Left forelimb (tissue), 1 donor: Measurements from ENCODE around the gene MFSD6L.

Experiments used
- DNase-seq: peaks from one replicate; pipeline ENCODE4 v3.0.0-alpha.2; 2018; ENCODE audit warnings: low spot score

Gene MFSD6L

DNA sequence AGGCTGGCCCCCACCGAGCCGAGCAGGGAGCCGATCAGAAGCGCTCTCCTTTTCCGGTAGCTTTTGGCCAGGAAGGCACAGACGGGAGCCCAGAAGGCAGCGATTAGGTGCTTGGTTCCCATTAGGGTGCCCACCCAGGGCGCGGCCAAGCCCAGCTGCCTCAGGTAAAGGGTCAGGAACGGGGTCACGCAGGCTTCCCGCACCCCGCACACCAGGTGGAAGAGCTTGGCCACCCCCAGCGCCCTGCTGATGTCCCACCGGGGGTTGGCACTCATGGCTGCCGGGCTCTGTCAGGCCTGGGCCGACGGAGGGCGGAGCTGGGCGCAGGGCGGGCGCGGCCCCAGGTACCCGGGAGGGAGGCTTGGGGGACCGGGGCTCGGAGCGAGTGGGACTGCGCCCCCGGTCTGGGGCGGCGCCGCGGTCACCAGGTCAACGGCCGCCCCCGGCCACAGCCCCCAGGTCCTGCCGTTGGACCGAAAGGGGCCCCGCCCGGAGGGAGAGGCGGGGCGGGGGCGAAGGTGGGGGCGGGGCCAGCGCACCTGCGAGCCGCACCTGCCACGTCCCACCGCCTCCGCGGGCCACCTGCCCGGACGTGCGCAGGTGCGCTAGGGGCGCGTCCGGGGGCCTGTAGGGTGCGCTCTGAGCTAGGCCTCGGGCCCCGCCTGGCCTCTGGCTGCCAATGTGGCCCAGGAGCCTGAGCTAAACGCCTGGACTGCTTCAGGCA, at the start of gene MFSD6L:
Gene MFSD6L (minus strand): TSS at position 520 of the 724 bp plus-strand sequence. CDS start 245 bp downstream, at position 275.
- no peak for DNase-seq

DNA sequence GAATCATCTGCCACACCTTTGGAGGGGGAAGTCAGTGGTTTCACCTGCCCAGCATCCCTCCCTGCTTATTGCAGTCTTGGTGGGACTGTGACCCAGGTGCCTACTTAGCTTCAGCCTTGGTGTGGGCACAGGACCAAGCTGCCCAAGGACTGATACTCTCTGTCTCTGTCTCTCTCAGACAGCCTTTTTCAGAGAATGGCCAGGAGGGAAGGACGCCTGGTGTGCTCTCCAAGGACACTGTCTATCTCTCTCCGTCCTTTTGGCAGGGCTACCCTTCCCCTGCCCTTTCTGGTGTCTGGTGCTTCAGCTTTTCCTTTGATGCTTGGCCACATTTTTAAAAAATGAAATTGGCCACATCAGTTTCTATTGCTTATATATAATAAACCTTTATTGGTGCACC, 48.7 kb upstream of the MFSD6L start:
- no peak for DNase-seq

GRCh38 chr17:8846768-8847211, 47.6 kb upstream of the MFSD6L start:
- no peak for DNase-seq

DNA sequence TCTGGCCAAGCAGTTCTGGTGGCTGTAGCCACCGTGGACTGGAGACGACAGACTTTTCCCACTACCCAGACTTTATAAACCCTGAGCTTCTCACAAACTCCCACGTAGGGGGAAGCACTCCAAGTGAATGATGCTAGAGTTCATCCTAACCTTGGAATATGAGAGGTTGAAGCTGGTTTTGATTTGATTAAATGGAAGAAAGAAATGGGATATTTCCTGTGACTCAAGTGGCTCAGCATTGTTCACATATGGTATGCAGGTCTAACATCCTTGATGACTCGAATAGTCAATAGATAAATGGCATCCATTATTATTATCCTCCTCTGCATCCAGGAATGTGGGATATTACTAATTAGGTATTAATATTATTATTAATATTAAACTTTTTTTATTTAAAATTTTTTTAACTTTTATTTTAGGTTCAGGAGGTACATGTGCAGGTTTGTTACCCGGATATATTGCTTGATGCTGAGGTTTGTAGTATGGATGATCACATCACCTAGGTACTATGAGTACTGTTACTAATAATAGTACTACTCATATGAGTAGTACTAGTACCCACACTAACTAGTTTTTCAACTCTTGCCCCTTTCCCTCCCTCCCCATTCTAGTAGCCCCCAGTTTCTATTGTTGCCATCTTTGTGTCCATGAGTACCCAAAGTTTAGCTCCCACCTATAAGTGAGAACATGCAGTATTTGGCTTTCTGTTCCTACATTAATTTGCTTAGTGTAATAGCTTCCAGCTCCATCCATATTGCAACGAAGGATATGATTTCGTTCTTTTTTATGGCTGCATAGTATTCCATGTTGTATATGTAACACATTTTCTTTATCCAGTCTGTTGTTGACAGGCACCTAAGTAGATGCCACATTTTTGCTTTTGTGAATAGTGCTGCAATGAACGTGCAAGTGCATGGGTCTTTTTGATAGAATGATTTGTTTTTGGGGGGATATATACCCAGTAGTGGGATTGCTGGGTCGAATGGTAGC, 45.4 kb upstream of the MFSD6L start:
- DNase-seq: no peak

DNA sequence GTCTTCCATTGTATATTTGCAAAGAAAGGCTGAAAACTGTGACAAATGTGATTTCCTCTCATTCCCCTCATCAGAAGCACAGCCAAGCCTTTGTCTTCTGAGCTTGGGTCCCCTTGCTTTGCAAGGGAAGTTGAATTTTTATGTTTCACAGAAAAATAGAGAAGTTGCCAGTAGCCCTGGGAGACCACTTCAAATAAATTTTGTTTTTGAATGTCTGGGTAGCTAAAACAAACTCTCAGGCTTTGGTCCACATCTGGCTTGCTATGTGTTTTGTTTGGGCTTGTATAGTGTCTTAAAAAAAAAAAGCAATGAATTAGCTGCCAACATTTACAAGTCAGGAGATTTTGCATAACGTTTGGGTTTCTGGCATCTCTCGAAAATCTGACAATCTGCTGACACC, 44.2 kb upstream of the MFSD6L start:
- DNase-seq: no peak

- DNase-seq: no peak
These were observed 42.7 kb upstream of the MFSD6L start for GRCh38 chr17:8841844-8842243.

GRCh38 chr17:8839410-8839935, 40.3 kb upstream of the MFSD6L start:
- no peak for DNase-seq

GRCh38 chr17:8838551-8839095, 39.5 kb upstream of the MFSD6L start:
- DNase-seq: no peak

DNA sequence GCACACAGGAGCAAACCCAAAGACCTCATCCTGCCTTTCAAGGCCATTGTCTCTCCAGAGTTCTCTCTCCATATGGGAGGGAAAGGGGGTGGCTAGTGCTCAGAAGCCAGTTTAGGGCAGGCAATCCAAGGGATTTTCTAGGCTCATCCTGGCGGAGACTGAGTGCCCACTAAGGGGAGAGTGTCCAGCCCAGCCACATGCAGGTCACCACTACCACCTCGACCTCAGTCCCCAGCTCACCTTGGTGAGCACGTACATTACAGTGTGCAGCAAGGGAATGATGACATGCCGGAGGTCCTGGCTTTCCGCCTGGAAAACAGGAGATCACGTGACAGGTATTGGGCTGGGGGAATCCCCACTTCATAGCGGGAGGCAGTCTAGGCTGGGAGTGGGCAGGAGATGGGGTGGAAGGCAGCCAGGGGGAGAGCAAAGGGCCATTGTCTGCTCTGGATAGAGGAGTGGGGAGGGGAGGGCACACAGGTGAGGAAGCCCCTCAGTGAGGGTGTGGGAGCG, 38.5 kb upstream of the MFSD6L start:
- DNase-seq: no peak

GRCh38 chr17:8836821-8837562, 37.8 kb upstream of the MFSD6L start:
- no peak for DNase-seq

DNA sequence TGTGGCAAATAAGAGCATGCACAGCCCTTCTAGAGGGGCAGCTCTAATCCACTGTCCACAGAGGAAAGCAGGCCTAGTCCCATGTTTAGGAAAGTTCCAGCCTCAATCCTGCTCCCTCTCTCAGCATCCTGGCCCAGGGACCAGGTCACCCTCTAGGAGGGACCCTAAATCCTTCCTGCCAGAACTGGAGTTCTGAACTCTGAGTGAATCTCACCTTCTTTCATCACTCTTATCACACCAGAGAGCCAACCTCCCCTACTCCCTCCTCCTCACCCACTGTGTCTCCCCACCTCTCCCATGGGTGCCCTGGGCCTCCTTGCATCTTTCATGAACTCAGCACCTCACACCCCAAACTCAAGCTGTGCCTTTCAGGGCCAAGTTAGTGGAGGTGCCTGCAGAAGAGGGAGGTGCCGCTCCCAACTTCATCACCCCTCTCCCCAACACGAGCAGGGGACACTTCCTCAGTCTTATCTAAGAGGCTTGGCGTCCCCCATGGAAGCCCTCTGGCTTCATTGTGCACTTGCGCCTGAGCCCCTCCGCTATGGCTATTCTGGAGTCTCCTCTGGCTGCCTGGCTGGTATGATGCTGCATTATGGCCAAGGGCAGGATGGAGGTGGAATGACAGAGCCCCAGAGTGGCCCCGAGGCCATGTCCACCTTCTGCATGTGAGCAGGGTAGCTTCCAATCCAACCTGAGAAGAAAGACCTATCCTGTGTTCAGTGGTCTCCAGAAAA, 36.6 kb upstream of the MFSD6L start:
- no peak for DNase-seq

GRCh38 chr17:8835106-8835505, 35.9 kb upstream of the MFSD6L start:
- DNase-seq: no peak

GRCh38 chr17:8832711-8833352, 33.7 kb upstream of the MFSD6L start:
- no peak for DNase-seq

DNA sequence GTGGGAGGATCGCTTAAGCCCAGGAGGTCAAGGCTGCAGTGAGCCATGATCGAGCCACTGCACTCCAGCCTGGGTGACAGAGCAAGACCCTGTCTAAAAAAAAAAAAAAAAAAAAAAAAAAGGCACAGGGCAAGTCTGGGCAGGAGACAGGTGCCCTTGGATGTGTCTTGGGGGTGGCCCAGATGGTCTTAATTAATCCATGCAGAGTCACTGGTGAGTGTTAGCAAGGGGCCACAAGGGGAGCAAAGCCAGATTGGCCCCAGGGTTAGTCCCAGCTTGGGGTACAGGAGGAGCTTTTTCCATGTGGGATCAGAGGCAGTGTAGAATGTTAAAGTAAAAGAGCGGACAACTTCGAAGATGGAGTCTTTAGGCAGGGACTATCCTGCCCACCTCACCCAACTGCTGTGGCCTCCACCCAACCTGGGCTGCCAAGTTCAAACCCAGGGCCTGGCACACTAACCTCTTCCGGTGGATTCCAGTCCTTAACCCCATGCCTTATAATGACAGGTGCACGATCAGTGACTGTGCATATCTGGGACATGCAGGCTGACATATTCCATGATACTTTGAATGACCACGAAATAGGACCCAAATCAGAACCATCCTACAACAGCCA, 32.2 kb upstream of the MFSD6L start:
- no peak for DNase-seq

- DNase-seq: no peak
These were observed 31.0 kb upstream of the MFSD6L start for GRCh38 chr17:8830141-8830540.

GRCh38 chr17:8829036-8829941, 30.1 kb upstream of the MFSD6L start:
- DNase-seq: no peak

DNA sequence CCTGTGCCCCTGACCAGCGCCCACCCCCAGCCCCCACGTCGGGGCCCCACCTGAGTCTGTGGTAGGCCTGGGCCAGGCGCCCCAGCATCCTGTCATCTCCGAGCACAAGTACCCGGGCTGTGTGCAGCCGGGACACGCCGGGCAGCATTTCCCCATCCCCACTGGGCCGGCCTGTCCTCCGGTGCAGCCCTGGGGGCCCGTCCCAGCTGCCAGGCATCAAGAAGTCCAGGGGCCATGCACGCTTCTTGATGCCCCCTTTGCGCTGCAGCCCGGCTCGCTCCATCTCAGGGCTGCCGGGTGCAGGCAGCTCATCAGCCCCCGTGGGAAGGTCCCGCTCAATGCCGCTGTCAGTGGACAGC, 29.3 kb upstream of the MFSD6L start:
- DNase-seq: no peak

GRCh38 chr17:8826808-8827435, 27.8 kb upstream of the MFSD6L start:
- DNase-seq: no peak
